Esophagus squamous epithelium (tissue), 5 donors: ENCODE measurements around the gene CAMK2D. TPM values are rescaled to one million over a fixed set of nuclear protein-coding genes. Genes with fewer than 3 reads are reported as not detected.

ENCODE experiments used
- DNase-seq: peaks from one replicate; lab custom pipeline; 2025; lab: John Stamatoyannopoulos, UW
- H3K27ac ChIP-seq, 4 donors: fragments of 200-600 bp; sonication (generic); one replicate each; pipeline ENCODE4 v1.5.1; 2016 to 2019; ENCODE audit warnings: mild to moderate bottlenecking in 1 of 4
- H3K27me3 ChIP-seq, 4 donors: fragments of 200-600 bp; sonication (generic); 1 replicate in 3 of 4; 2 replicates in 1 of 4; pipeline versions ENCODE4 v1.5.1 to v1.6.0; 2017 to 2021; ENCODE audit warnings: antibody characterized with exemption in 1 of 4
- H3K36me3 ChIP-seq, 3 donors: fragments of 200-600 bp; sonication (generic); one replicate each; pipeline ENCODE4 v1.5.1; 2016 to 2019
- H3K4me1 ChIP-seq, 3 donors: fragments of 200-600 bp; sonication (generic); one replicate each; pipeline ENCODE4 v1.5.1; 2017 to 2019
- H3K4me3 ChIP-seq, 4 donors: fragments of 200-600 bp; sonication (generic); 1 replicate in 3 of 4; 2 replicates in 1 of 4; pipeline ENCODE4 v1.5.1; 2016 to 2019; ENCODE audit warnings: mild to moderate bottlenecking in 2 of 4, moderate library complexity in 1 of 4
- H3K9me3 ChIP-seq, 3 donors: fragments of 200-600 bp; sonication (generic); one replicate each; pipeline ENCODE4 v1.5.1; 2016 to 2019
- CTCF ChIP-seq, 6 experiments: fragments of 450-650 bp in 4 of 6; fragments of 200-600 bp in 2 of 6; sonication (generic) in 2 of 6; IDR thresholded peaks; one replicate each; pipeline ENCODE4 v1.5.1; 2016 to 2019; ENCODE audit warnings: antibody characterized with exemption in 6 of 6, mild to moderate bottlenecking in 4 of 6, moderate library complexity in 4 of 6
- POLR2A ChIP-seq, 4 donors: fragments of 450-650 bp; IDR thresholded peaks; one replicate each; pipeline ENCODE4 v1.6.1; 2017; ENCODE audit warnings: antibody characterized with exemption in 4 of 4, mild to moderate bottlenecking in 4 of 4, moderate library complexity in 3 of 4
- WGBS, 2 donors: methylation state at CpG; one replicate each; pipeline ENCODE4 v1.1.5; 2018; 5-methylcytosine and 5-hydroxymethylcytosine counted together
- intact Hi-C: fragments of 100-400 bp; cut with DNase I; formaldehyde crosslinking; loops from one replicate; pipeline ENCODE4 v1.15.0; 2022
- total RNA-seq, 4 donors: library from RNA; depleted of rRNA; stranded (reverse); fragments of >200 nt; gene quantifications; one replicate each; pipeline ENCODE4 v1.1.0, GENCODE V29; 2016
- donor health status: DM: yes; HTN: yes; CAD: no.

Gene CAMK2D
- total RNA-seq, 4 donors from 2014 or later = 30.7 to 47.7 (median 38.2) TPM

- Histone ChIP-seq H3K36me3 (no peaks in the 10 kb centered on the region), H3K9me3 (no peaks in the 10 kb centered on the region), H3K27me3 (no peaks in the 10 kb centered on the region), H3K27ac (no peak overlapping the region), H3K4me3 (no peak overlapping the region), H3K4me1 (peaks cover 0 to 4% (median 0%) of the 10 kb centered on the region in 3 donors)
- WGBS, 2 donors = 88 to 89% methylated on average over 3 of the region's 3 CpGs
- TF ChIP-seq CTCF (IDR thresholded peaks at IDR 0.05) (no peak), POLR2A (IDR thresholded peaks at IDR 0.05) (no peak)
- intact Hi-C loops = no loop called here
- DNase-seq = no peak
Measured at GRCh38 chr4:113566015-113566795, 195.3 kb downstream of the CAMK2D start.

- H3K4me3 ChIP-seq = no peak overlapping the region
- no peak for DNase-seq
- no peak overlapping the region for H3K27ac ChIP-seq
- TF ChIP-seq CTCF (IDR thresholded peaks at IDR 0.05) (no peak), POLR2A (IDR thresholded peaks at IDR 0.05) (no peak)
- no peaks in the 10 kb centered on the region for H3K27me3 ChIP-seq
- no peaks in the 10 kb centered on the region for H3K9me3 ChIP-seq
- peaks cover 0 to 4% (median 0%) of the 10 kb centered on the region in 3 donors for H3K4me1 ChIP-seq
- no peaks in the 10 kb centered on the region for H3K36me3 ChIP-seq
- intact Hi-C loops = no loop called here
Measured at GRCh38 chr4:113565702-113566012, 195.9 kb downstream of the CAMK2D start.

- intact Hi-C loops = no loop called here
- WGBS, 2 donors = 80 to 82% methylated on average over 3 of the region's 3 CpGs
- Histone ChIP-seq H3K27ac (no peak overlapping the region), H3K36me3 (no peaks in the 10 kb centered on the region), H3K4me3 (no peak overlapping the region), H3K27me3 (no peaks in the 10 kb centered on the region), H3K9me3 (no peaks in the 10 kb centered on the region), H3K4me1 (peaks cover 0 to 4% (median 0%) of the 10 kb centered on the region in 3 donors)
- no peak for DNase-seq
- no peak for TF ChIP-seq CTCF (IDR thresholded peaks at IDR 0.05)
- TF ChIP-seq POLR2A (IDR thresholded peaks at IDR 0.05) = no peak
Measured at GRCh38 chr4:113564493-113564892, 197.0 kb downstream of the CAMK2D start.

GRCh38 chr4:113563691-113564378, 197.7 kb downstream of the CAMK2D start:
- Histone ChIP-seq H3K27me3 (no peaks in the 10 kb centered on the region), H3K4me1 (peaks cover 0 to 4% (median 0%) of the 10 kb centered on the region in 3 donors), H3K36me3 (no peaks in the 10 kb centered on the region), H3K27ac (no peak overlapping the region), H3K4me3 (no peak overlapping the region), H3K9me3 (no peaks in the 10 kb centered on the region)
- DNase-seq = no peak
- intact Hi-C loops = no loop called here
- no peak for TF ChIP-seq CTCF (IDR thresholded peaks at IDR 0.05)
- TF ChIP-seq POLR2A (IDR thresholded peaks at IDR 0.05) = no peak
- 72 to 79% methylated on average over 5 of the region's 5 CpGs for WGBS, 2 donors

GRCh38 chr4:113561758-113562157, 199.8 kb downstream of the CAMK2D start:
- no peaks in the 10 kb centered on the region for H3K27me3 ChIP-seq
- 65 to 70% methylated on average over 2 of the region's 2 CpGs for WGBS, 2 donors

More at GRCh38 chr4:113561758-113562157, 199.8 kb downstream of the CAMK2D start:
- Histone ChIP-seq H3K4me3 (no peak overlapping the region), H3K36me3 (no peaks in the 10 kb centered on the region), H3K27ac (no peak overlapping the region), H3K9me3 (no peaks in the 10 kb centered on the region), H3K4me1 (peaks cover 0 to 16% (median 4%) of the 10 kb centered on the region in 3 donors)
- no peak for DNase-seq
- intact Hi-C loops = no loop called here
- no peak for TF ChIP-seq CTCF (IDR thresholded peaks at IDR 0.05)
- TF ChIP-seq POLR2A (IDR thresholded peaks at IDR 0.05) = no peak
